ENCODE measurements around the gene STXBP4.

DNA sequence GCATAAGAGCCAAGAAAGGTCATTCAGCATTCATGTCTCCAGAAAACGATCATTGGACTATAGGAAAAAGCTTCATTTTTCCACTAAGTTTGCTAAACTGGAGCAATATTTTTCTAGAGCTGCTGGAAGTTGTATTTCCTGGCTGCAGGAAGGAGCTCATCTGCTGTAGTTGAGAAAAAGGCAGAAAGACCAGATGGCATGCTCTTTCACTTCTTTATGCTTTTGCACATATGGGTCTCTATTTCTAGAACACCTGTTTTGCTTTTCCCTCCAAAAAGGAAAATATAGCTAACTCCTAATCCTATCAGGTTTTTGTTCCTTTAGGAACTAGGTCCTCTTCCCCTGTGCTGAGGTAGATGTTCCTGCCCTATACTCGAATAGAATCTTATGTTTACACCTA is 234.3 kb downstream of the STXBP4 start:
- TF ChIP-seq, protein P1, sequence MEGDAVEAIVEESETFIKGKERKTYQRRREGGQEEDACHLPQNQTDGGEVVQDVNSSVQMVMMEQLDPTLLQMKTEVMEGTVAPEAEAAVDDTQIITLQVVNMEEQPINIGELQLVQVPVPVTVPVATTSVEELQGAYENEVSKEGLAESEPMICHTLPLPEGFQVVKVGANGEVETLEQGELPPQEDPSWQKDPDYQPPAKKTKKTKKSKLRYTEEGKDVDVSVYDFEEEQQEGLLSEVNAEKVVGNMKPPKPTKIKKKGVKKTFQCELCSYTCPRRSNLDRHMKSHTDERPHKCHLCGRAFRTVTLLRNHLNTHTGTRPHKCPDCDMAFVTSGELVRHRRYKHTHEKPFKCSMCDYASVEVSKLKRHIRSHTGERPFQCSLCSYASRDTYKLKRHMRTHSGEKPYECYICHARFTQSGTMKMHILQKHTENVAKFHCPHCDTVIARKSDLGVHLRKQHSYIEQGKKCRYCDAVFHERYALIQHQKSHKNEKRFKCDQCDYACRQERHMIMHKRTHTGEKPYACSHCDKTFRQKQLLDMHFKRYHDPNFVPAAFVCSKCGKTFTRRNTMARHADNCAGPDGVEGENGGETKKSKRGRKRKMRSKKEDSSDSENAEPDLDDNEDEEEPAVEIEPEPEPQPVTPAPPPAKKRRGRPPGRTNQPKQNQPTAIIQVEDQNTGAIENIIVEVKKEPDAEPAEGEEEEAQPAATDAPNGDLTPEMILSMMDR (IDR thresholded peaks at IDR 0.05; ENCODE audit: insufficient read depth, low read depth, low read length): no peak
- TF ChIP-seq EZH2 (IDR thresholded peaks at IDR 0.05; ENCODE audit: insufficient read depth, low read length): no peak
